K562 (cell line): ENCODE results near the gene TLX2. TPM values are rescaled to one million over a fixed set of nuclear protein-coding genes. Genes with fewer than 3 reads are reported as not detected.

ENCODE experiments used
- ATAC-seq: fragments of 200-7000 bp; cut with Tn5 transposase; 3 replicates; pipeline ENCODE4 v1.9.1; 2020; ENCODE audit warnings: moderate library complexity
- BruUV-seq: library from RNA; stranded (reverse); fragments of 400-500 nt; replicated peaks from 2 replicates; lab custom pipeline; 2021; lab: Mats Ljungman, UMichigan
- CTCF ChIA-PET: fragments of 300-600 bp; formaldehyde crosslinking; extraction: SDS; loops from one replicate; lab custom pipeline; 2021; ENCODE audit warnings: low intra/inter-chr PET ratio; lab: Yijun Ruan, JAX
- POLR2A ChIA-PET: fragments of 300-600, 350-650 bp; sonication (Branson Sonifier 250); formaldehyde crosslinking; extraction: SDS; loops from one replicate; lab custom pipeline; 2021; ENCODE audit warnings: antibody characterized with exemption, inconsistent platforms; lab: Yijun Ruan, JAX
- DNase-seq, 4 experiments: peaks; one replicate each; pipeline versions ENCODE4 v3.0.0 to v3.0.0-alpha.2; 2011 to 2018; ENCODE audit warnings: low spot score in 3 of 4, mixed read lengths in 3 of 4; ENCODE audit errors: extremely low read depth in 1 of 4
- FAIRE-seq: peaks from 2 replicates; lab custom pipeline; 2011; peaks lifted over from hg19 to GRCh38; lab: Jason Lieb, UNC
- H2AFZ ChIP-seq: 2 replicates; pipeline ENCODE4 v1.6.0; 2011; ENCODE audit warnings: low read depth, low read length, control low read depth, inconsistent platforms
- H3K27ac ChIP-seq: fragments of 200-600 bp; 3 replicates; pipeline ENCODE4 v1.8.0; 2011; ENCODE audit warnings: low read depth, mild to moderate bottlenecking, control low read depth, inconsistent platforms, low read length, moderate library complexity, mixed read lengths; ENCODE audit errors: extremely low read depth
- H3K27me3 ChIP-seq, 2 experiments: fragments of 300-600 bp in 1 of 2; 2 replicates in 1 of 2; 3 replicates in 1 of 2; pipeline versions ENCODE4 v1.6.0 to v1.8.0; 2011; ENCODE audit warnings: inconsistent platforms in 2 of 2, low read length in 2 of 2, mild to moderate bottlenecking in 1 of 2, mixed read lengths in 1 of 2, moderate library complexity in 1 of 2; ENCODE audit not compliant: control insufficient read depth in 2 of 2, insufficient read depth in 2 of 2
- H3K36me3 ChIP-seq: fragments of 300-600 bp; 3 replicates; pipeline ENCODE4 v1.8.0; 2011; ENCODE audit warnings: mild to moderate bottlenecking, low read length, inconsistent platforms; ENCODE audit not compliant: control insufficient read depth, insufficient read depth
- H3K4me1 ChIP-seq, 2 experiments: fragments of 200-600 bp in 1 of 2; replicated peaks in 1 of 2; 2 replicates in 1 of 2; 3 replicates in 1 of 2; pipeline versions ENCODE4 v1.5.1 to v1.8.0; 2011; ENCODE audit warnings: inconsistent platforms in 2 of 2, low read length in 2 of 2, mild to moderate bottlenecking in 1 of 2, mixed read lengths in 1 of 2, moderate library complexity in 1 of 2; ENCODE audit not compliant: control insufficient read depth in 2 of 2, insufficient read depth in 2 of 2
- H3K4me2 ChIP-seq: 2 replicates; pipeline ENCODE4 v1.6.1; 2011; ENCODE audit warnings: low read length, control low read depth, inconsistent platforms, mixed read lengths; ENCODE audit not compliant: insufficient read depth
- H3K4me3 ChIP-seq: fragments of 200-600 bp; sonication (generic), shearing (Covaris generic); 2 replicates; pipeline ENCODE4 v1.5.1; 2016; ENCODE audit warnings: control low read depth, inconsistent platforms
- H3K79me2 ChIP-seq: fragments of 200-600 bp; 3 replicates; pipeline ENCODE4 v1.8.0; 2011; ENCODE audit warnings: low read length, inconsistent platforms; ENCODE audit not compliant: control insufficient read depth, insufficient read depth
- H3K9ac ChIP-seq, 2 experiments: 2 replicates each; pipeline versions ENCODE4 v1.6.0 to v1.6.1; 2011; ENCODE audit warnings: low read depth in 2 of 2, low read length in 2 of 2, control low read depth in 1 of 2, inconsistent platforms in 1 of 2, mild to moderate bottlenecking in 1 of 2, mixed read lengths in 1 of 2; ENCODE audit not compliant: insufficient read depth in 1 of 2
- H3K9me1 ChIP-seq: one replicate; pipeline ENCODE4 v1.6.0; 2011; ENCODE audit warnings: inconsistent platforms, mild to moderate bottlenecking, low read length, moderate library complexity; ENCODE audit not compliant: control insufficient read depth, insufficient read depth
- H3K9me3 ChIP-seq: replicated peaks from 2 replicates; pipeline ENCODE4 v1.5.1; 2011; ENCODE audit warnings: low read depth, low read length, inconsistent platforms; ENCODE audit not compliant: control insufficient read depth, insufficient read depth
- H4K20me1 ChIP-seq: replicated peaks from 2 replicates; pipeline ENCODE4 v1.6.1; 2011; ENCODE audit warnings: low read length, inconsistent platforms, mixed read lengths; ENCODE audit not compliant: control insufficient read depth, insufficient read depth
- CREB1 ChIP-seq, 2 experiments: sonication (generic) in 1 of 2; formaldehyde crosslinking in 1 of 2; IDR thresholded peaks; 2 replicates each; pipeline versions ENCODE4 v1.6.1 to v1.8.0; 2012 to 2022; ENCODE audit warnings: inconsistent platforms in 1 of 2, mild to moderate bottlenecking in 1 of 2, missing genetic modification reagents in 1 of 2, moderate library complexity in 1 of 2
- ETS2 ChIP-seq: IDR thresholded peaks from 2 replicates; pipeline ENCODE4 v1.6.1; 2016; ENCODE audit warnings: borderline replicate concordance, missing genetic modification characterization, mild to moderate bottlenecking, moderate library complexity, missing compliant biosample characterization; ENCODE audit not compliant: poor library complexity, severe bottlenecking
- FOSL1 ChIP-seq: fragments of 200-800 bp; sonication (Bioruptor generic); conservative IDR thresholded peaks from 2 replicates; pipeline ENCODE4 v1.6.1; 2016; ENCODE audit warnings: missing genetic modification characterization, missing compliant biosample characterization
- ILK ChIP-seq: fragments of 450-650 bp; IDR thresholded peaks from 2 replicates; pipeline ENCODE4 v1.6.1; 2016; ENCODE audit warnings: missing genetic modification characterization, low read depth, mild to moderate bottlenecking, missing compliant biosample characterization, moderate library complexity, borderline replicate concordance
- IRF2 ChIP-seq: sonication (generic); formaldehyde crosslinking; IDR thresholded peaks from 2 replicates; pipeline ENCODE4 v1.8.1; 2022; ENCODE audit warnings: mild to moderate bottlenecking, missing genetic modification reagents
- KAT7 ChIP-seq: sonication (generic); formaldehyde crosslinking; IDR thresholded peaks from 2 replicates; pipeline ENCODE4 v1.8.0; 2022; ENCODE audit warnings: missing genetic modification reagents, mild to moderate bottlenecking, borderline replicate concordance
- NFE2L1 ChIP-seq: fragments of 450-650 bp; IDR thresholded peaks from 2 replicates; pipeline ENCODE4 v1.6.1; 2016; ENCODE audit warnings: missing genetic modification characterization, low read depth, mild to moderate bottlenecking, missing compliant biosample characterization, moderate library complexity, borderline replicate concordance
- RHOXF2B ChIP-seq: fragments of 250-450 bp; sonication (Bioruptor Pico); conservative IDR thresholded peaks from 2 replicates; pipeline ENCODE4 v1.5.1; 2021
- RUNX1 ChIP-seq: sonication (generic); IDR thresholded peaks from 2 replicates; pipeline ENCODE4 v1.6.1; 2016; ENCODE audit warnings: antibody characterized with exemption, low read depth
- SPI1 ChIP-seq: IDR thresholded peaks from 2 replicates; pipeline ENCODE4 v1.6.1; 2011; ENCODE audit warnings: low read depth, low read length, control low read depth, borderline replicate concordance
- STAT5B ChIP-seq: fragments of 250-450 bp; sonication (Bioruptor Pico); IDR thresholded peaks from 2 replicates; pipeline ENCODE4 v1.8.0; 2021; ENCODE audit warnings: mild to moderate bottlenecking, inconsistent platforms
- TBP ChIP-seq: optimal IDR thresholded peaks from 2 replicates; pipeline ENCODE3; 2011; ENCODE audit warnings: low read depth, low read length, improper control_type of control experiment
- ZBTB1 ChIP-seq: sonication (generic); formaldehyde crosslinking; IDR thresholded peaks from 2 replicates; pipeline ENCODE4 v1.8.1; 2023; ENCODE audit warnings: missing genetic modification reagents, low read depth, mild to moderate bottlenecking, borderline replicate concordance
- ZNF134 ChIP-seq: fragments of 250-450 bp; sonication (Bioruptor Pico); conservative IDR thresholded peaks from 2 replicates; pipeline ENCODE4 v1.4.0; 2020
- ZNF311 ChIP-seq: fragments of 250-450 bp; sonication (Bioruptor Pico); IDR thresholded peaks from 2 replicates; pipeline ENCODE4 v1.4.0; 2020; ENCODE audit warnings: mild to moderate bottlenecking, moderate library complexity
- ZNF324 ChIP-seq: fragments of 250-450 bp; sonication (Bioruptor Pico); IDR thresholded peaks from 2 replicates; pipeline ENCODE4 v1.4.0; 2020; ENCODE audit warnings: mild to moderate bottlenecking
- ZNF436 ChIP-seq: fragments of 250-450, 450-650 bp; sonication (Bioruptor Pico); formaldehyde crosslinking; IDR thresholded peaks from 2 replicates; pipeline ENCODE4 v1.7.0; 2020; ENCODE audit warnings: mild to moderate bottlenecking
- WGBS: fragments of 100-300 bp; shearing (Covaris generic); methylation state at CpG from one replicate; pipeline ENCODE4 v1.1.6; 2016; ENCODE audit warnings: low coverage, mixed read lengths; ENCODE audit not compliant: insufficient coverage; ENCODE audit errors: missing lambda C conversion rate; 5-methylcytosine and 5-hydroxymethylcytosine counted together
- in situ Hi-C: fragments of 300-500 bp; cut with MboI; formaldehyde crosslinking; loops from 4 replicates; pipeline ENCODE4 v1.15.0; 2018; ENCODE audit warnings: inconsistent platforms, mixed read lengths
- intact Hi-C: fragments of 100-400 bp; cut with micrococcal nuclease; formaldehyde crosslinking; loops from 2 replicates; pipeline ENCODE4 v1.14.2; 2022
- polyA plus RNA-seq, 8 experiments: library from polyadenylated mRNA; depleted of rRNA in 4 of 8; stranded (reverse) in 5 of 8; unstranded in 3 of 8; fragments of >200 nt; fragmentation: Nextera tagmentation in 2 of 8; fragmentation: Illumina TruSeq in 1 of 8; extraction: Ambion mirVana in 2 of 8; extraction: Trizol in 1 of 8; gene quantifications; 2 replicates each; pipeline versions ENCODE4 v1.2.1 to v1.2.3, GENCODE V29; 2011 to 2014; ENCODE audit warnings: inconsistent platforms in 1 of 8, missing spikeins in 1 of 8
- total RNA-seq, 7 experiments: library from RNA; depleted of rRNA in 6 of 7; stranded (reverse); fragments of >200 nt in 6 of 7; fragmentation: Illumina TruSeq in 2 of 7; extraction: Trizol in 2 of 7; gene quantifications; 2 replicates each; pipeline versions ENCODE4 v1.2.1 to v1.2.3, GENCODE V29; 2011 to 2021; ENCODE audit warnings: low replicate concordance in 1 of 7
- TF ChIP-seq, protein P1 (sequence below), 2 experiments: fragments of 250-450 bp in 1 of 2; fragments of 450-650 bp in 1 of 2; sonication (Bioruptor Pico) in 1 of 2; IDR thresholded peaks; 2 replicates each; pipeline versions ENCODE4 v1.6.1 to v1.8.0; 2016 to 2021; ENCODE audit warnings: mild to moderate bottlenecking in 2 of 2, moderate library complexity in 2 of 2, missing compliant biosample characterization in 1 of 2, missing genetic modification characterization in 1 of 2
- TF ChIP-seq, protein P2 (sequence below): fragments of 450-650 bp; IDR thresholded peaks from 2 replicates; pipeline ENCODE4 v1.6.1; 2016; ENCODE audit warnings: missing biosample characterization, missing genetic modification characterization
- TF ChIP-seq, protein P3 (sequence below): fragments of 450-650 bp; formaldehyde crosslinking; IDR thresholded peaks from 2 replicates; pipeline ENCODE4 v1.4.0; 2020; ENCODE audit warnings: mild to moderate bottlenecking, moderate library complexity

TLX2 gene
- total and polyA plus RNA-seq, 9 of the 15 experiments (the other 6 are each of a cell fraction or from before 2014, with no cell fraction given), result not detected

DNA sequence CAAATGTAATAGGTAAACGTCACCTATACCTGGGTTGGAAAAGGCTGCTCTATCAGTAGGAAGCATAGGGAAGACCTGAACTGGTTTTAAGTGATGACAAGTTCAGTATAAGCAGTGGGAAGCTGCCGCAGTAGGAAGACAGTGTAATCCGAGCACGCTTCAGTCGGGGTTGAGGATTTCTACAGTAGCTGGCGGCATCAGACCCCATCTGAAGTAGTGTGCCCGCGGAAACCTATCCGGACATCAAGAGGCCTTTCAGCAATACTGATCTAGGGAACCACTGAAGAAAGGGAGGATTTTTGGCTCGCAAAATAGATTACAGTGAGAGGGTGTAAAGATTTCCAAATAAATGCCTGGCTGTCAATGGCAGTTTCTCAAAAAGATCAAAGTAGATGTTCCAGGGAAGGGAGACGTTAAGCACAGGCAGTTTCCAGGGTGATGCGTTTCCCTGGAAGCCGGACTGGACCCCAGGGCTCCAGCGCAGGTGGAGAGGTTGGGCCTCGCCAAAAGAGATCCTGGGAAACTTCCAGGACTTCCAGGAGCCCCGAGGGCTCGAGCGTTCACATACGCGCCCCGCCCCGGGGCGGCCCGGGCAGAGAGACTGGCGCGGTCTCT lies 34.1 kb downstream of the TLX2 start:
- Histone ChIP-seq H3K9ac (peak overlapping the region; percentile 65 to 93), H3K27me3 (no peaks in the 10 kb centered on the region), H3K4me1 (peaks cover 22 to 40% of the 10 kb centered on the region in 2 experiments), H3K27ac (peak overlapping the region; percentile 63; the same call in 2 of the 3 replicates), H3K36me3 (no peaks in the 10 kb centered on the region), H2AFZ (peak overlapping the region; percentile 81), H3K9me1 (no peaks in the 10 kb centered on the region), H3K9me3 (no peaks in the 10 kb centered on the region), H3K79me2 (peaks cover 1% of the 10 kb centered on the region; the same call in 1 of the 3 replicates), H4K20me1 (no peaks in the 10 kb centered on the region), H3K4me2 (peak overlapping the region; percentile 77), H3K4me3 (peak overlapping the region; percentile 46)
- CTCF ChIA-PET, result no interaction called here
- FAIRE-seq, result no peak
- in situ Hi-C loops, result no loop called here
- intact Hi-C loops, result no loop called here
- POLR2A ChIA-PET, result interaction anchor here (0.7 to 0.8 kb wide), 2 partner anchors 12 to 41 kb away, joined by 3 read pairs; partner anchors contain the start of gene PCGF1
- peak; percentile 26; the same call in 2 of the 3 replicates for ATAC-seq
- 17% methylated on average over 26 of the region's 26 CpGs for WGBS
- BruUV-seq, result no TSS peak
- peak in 2 of 4 experiments; percentile 32 to 38 for DNase-seq
- TF ChIP-seq RUNX1 (no peak), ZBTB1 (no peak), STAT5B (CRISPR knock-in tag) (no peak), RHOXF2B (CRISPR knock-in tag) (no peak), IRF2 (no peak), ZNF311 (CRISPR knock-in tag) (no peak), CREB1 (IDR thresholded peaks at IDR 0.05) (no peak), CREB1 (CRISPR knock-in tag; IDR thresholded peaks at IDR 0.05) (no peak), TBP (no peak), ETS2 (tag) (no peak), ZNF436 (CRISPR knock-in tag) (no peak), FOSL1 (tag) (peak; percentile 26; the same call in 1 of the 2 replicates), KAT7 (CRISPR knock-in tag) (peak; percentile 73; the same call in 1 of the 2 replicates), SPI1 (no peak), ZNF134 (no peak), ZNF324 (no peak), NFE2L1 (tag) (no peak), ILK (tag) (no peak)
- TF ChIP-seq, protein P1, sequence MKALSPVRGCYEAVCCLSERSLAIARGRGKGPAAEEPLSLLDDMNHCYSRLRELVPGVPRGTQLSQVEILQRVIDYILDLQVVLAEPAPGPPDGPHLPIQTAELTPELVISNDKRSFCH (CRISPR knock-in tag; IDR thresholded peaks at IDR 0.05), result no peak
- TF ChIP-seq, protein P1 (tag; IDR thresholded peaks at IDR 0.05), result no peak
- TF ChIP-seq, protein P2, sequence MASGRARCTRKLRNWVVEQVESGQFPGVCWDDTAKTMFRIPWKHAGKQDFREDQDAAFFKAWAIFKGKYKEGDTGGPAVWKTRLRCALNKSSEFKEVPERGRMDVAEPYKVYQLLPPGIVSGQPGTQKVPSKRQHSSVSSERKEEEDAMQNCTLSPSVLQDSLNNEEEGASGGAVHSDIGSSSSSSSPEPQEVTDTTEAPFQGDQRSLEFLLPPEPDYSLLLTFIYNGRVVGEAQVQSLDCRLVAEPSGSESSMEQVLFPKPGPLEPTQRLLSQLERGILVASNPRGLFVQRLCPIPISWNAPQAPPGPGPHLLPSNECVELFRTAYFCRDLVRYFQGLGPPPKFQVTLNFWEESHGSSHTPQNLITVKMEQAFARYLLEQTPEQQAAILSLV, result no peak
- TF ChIP-seq, protein P3, sequence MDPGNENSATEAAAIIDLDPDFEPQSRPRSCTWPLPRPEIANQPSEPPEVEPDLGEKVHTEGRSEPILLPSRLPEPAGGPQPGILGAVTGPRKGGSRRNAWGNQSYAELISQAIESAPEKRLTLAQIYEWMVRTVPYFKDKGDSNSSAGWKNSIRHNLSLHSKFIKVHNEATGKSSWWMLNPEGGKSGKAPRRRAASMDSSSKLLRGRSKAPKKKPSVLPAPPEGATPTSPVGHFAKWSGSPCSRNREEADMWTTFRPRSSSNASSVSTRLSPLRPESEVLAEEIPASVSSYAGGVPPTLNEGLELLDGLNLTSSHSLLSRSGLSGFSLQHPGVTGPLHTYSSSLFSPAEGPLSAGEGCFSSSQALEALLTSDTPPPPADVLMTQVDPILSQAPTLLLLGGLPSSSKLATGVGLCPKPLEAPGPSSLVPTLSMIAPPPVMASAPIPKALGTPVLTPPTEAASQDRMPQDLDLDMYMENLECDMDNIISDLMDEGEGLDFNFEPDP (CRISPR knock-in tag), result no peak
